ENCODE measurements around the gene PACSIN2. TPM values are rescaled to one million over a fixed set of nuclear protein-coding genes. Genes with fewer than 3 reads are reported as not detected.
"Not testable (repeated sequence)": the region's sequence is repeated elsewhere in the genome, so short reads cannot be mapped to it uniquely, and the experiment has no call there.

The PACSIN2 gene
- 41.5 TPM for total RNA-seq
- long read RNA-seq, transcript PACSIN2-201 (11 exons, 3,249 nt): major isoform, 33 of 64 reads
- long read RNA-seq, partial matches to known transcripts: 6 of 64 reads
- long read RNA-seq, other reads (novel, unspliced or antisense): 23 of 64 reads

- DNase-seq (ENCODE audit: low spot score): peak; percentile 100
- intact Hi-C loops (cut with DNase I): loop anchor here (5.0 kb wide), 2 partner anchors 83 to 158 kb away; partner anchors contain the start of gene ARFGAP3
Measured at GRCh38 chr22:43014869-43015676, at the start of gene PACSIN2. Gene PACSIN2 (minus strand): TSS chr22:43015149. CDS start chr22:42912080, 103,069 bp downstream.

- DNase-seq (ENCODE audit: low spot score): no peak
- intact Hi-C loops (cut with DNase I): no loop called here
Measured at GRCh38 chr22:43060183-43060582, 45.2 kb upstream of the PACSIN2 start.

- DNase-seq (ENCODE audit: low spot score): no peak
- intact Hi-C loops (cut with DNase I): no loop called here
Measured at GRCh38 chr22:43057641-43058040, 42.7 kb upstream of the PACSIN2 start.

- DNase-seq (ENCODE audit: low spot score): no peak
- intact Hi-C loops (cut with DNase I): no loop called here
Measured at GRCh38 chr22:43053176-43053575, 38.2 kb upstream of the PACSIN2 start.

GRCh38 chr22:43050995-43051394, 36.0 kb upstream of the PACSIN2 start:
- no peak for DNase-seq (ENCODE audit: low spot score)
- intact Hi-C loops (cut with DNase I): no loop called here

GRCh38 chr22:43047605-43048004, 32.7 kb upstream of the PACSIN2 start:
- no peak for DNase-seq (ENCODE audit: low spot score)
- intact Hi-C loops (cut with DNase I): no loop called here

GRCh38 chr22:43044290-43044712, 29.4 kb upstream of the PACSIN2 start:
- intact Hi-C loops (cut with DNase I): no loop called here
- DNase-seq (ENCODE audit: low spot score): no peak

- intact Hi-C loops (cut with DNase I): no loop called here
- no peak for DNase-seq (ENCODE audit: low spot score)
Measured at GRCh38 chr22:43042101-43042780, 27.3 kb upstream of the PACSIN2 start.

GRCh38 chr22:43039800-43040199, 24.9 kb upstream of the PACSIN2 start:
- DNase-seq (ENCODE audit: low spot score): no peak
- intact Hi-C loops (cut with DNase I): no loop called here

GRCh38 chr22:43038325-43038724, 23.4 kb upstream of the PACSIN2 start:
- intact Hi-C loops (cut with DNase I): no loop called here

GRCh38 chr22:43036282-43036829, 21.4 kb upstream of the PACSIN2 start:
- no peak for DNase-seq (ENCODE audit: low spot score)
- intact Hi-C loops (cut with DNase I): no loop called here

More at GRCh38 chr22:43038325-43038724, 23.4 kb upstream of the PACSIN2 start:
- DNase-seq (ENCODE audit: low spot score): no peak

GRCh38 chr22:43035250-43035649, 20.3 kb upstream of the PACSIN2 start:
- no peak for DNase-seq (ENCODE audit: low spot score)
- intact Hi-C loops (cut with DNase I): no loop called here

GRCh38 chr22:43031617-43032016, 16.7 kb upstream of the PACSIN2 start:
- DNase-seq (ENCODE audit: low spot score): no peak
- intact Hi-C loops (cut with DNase I): loop anchor here (5.0 kb wide), 1 partner anchor 164 kb away; no protein-coding TSS in a partner anchor

GRCh38 chr22:43018615-43019014, 3.7 kb upstream of the PACSIN2 start:
- intact Hi-C loops (cut with DNase I): loop anchor here (5.0 kb wide), 2 partner anchors 86 to 161 kb away; partner anchors contain the start of gene ARFGAP3

GRCh38 chr22:43017525-43018460, 2.8 kb upstream of the PACSIN2 start:
- intact Hi-C loops (cut with DNase I): loop anchor here (5.0 kb wide), 2 partner anchors 85 to 160 kb away; partner anchors contain the start of gene ARFGAP3
- DNase-seq (ENCODE audit: low spot score): no peak

More at GRCh38 chr22:43018615-43019014, 3.7 kb upstream of the PACSIN2 start:
- no peak for DNase-seq (ENCODE audit: low spot score)

- intact Hi-C loops (cut with DNase I): loop anchor here (5.0 kb wide), 2 partner anchors 84 to 159 kb away; partner anchors contain the start of gene ARFGAP3
Measured at GRCh38 chr22:43016150-43016549, 1.2 kb upstream of the PACSIN2 start.

GRCh38 chr22:43015677-43016042, 711 bp upstream of the PACSIN2 start:
- intact Hi-C loops (cut with DNase I): loop anchor here (5.0 kb wide), 2 partner anchors 83 to 158 kb away; partner anchors contain the start of gene ARFGAP3
- no peak for DNase-seq (ENCODE audit: low spot score)

More at GRCh38 chr22:43016150-43016549, 1.2 kb upstream of the PACSIN2 start:
- not testable (repeated sequence) for DNase-seq (ENCODE audit: low spot score)

GRCh38 chr22:43014316-43014868, 557 bp downstream of the PACSIN2 start:
- DNase-seq (ENCODE audit: low spot score): peak; percentile 83
- intact Hi-C loops (cut with DNase I): no loop called here

All from cardiac septum (tissue), 1 donor.